A673 (cell line): ENCODE data around the gene RAC2. TPM values are rescaled to one million over a fixed set of nuclear protein-coding genes. Genes with fewer than 3 reads are reported as not detected.

ENCODE experiments used
- BruUV-seq: library from RNA; stranded (reverse); fragments of 400-500 nt; replicated peaks from 2 replicates; lab custom pipeline; 2021; lab: Mats Ljungman, UMichigan
- CTCF ChIA-PET: fragments of 300-600 bp; sonication (Branson Sonifier 250); formaldehyde crosslinking; loops from one replicate; lab custom pipeline; 2022; ENCODE audit warnings: antibody characterized with exemption; lab: Charles Lee
- POLR2A ChIA-PET: fragments of 300-600 bp; sonication (Branson Sonifier 250); formaldehyde crosslinking; loops from one replicate; lab custom pipeline; 2022; ENCODE audit warnings: antibody characterized with exemption; ENCODE audit not compliant: low non-redundant PET; lab: Charles Lee
- DNase-seq: peaks from one replicate; pipeline ENCODE4 v3.0.0-alpha.2; 2015; ENCODE audit warnings: low spot score
- H3K27ac ChIP-seq: fragments of 200-600 bp; sonication (generic); 2 replicates; pipeline ENCODE4 v1.5.1; 2016; ENCODE audit warnings: mixed run types, low read depth, mild to moderate bottlenecking, mixed read lengths, antibody characterized with exemption, low read length; ENCODE audit not compliant: poor library complexity, severe bottlenecking
- H3K27me3 ChIP-seq: fragments of 200-600 bp; sonication (generic); replicated peaks from 2 replicates; pipeline ENCODE4 v1.6.1; 2017; ENCODE audit warnings: mixed run types, low read depth, mild to moderate bottlenecking, mixed read lengths, antibody characterized with exemption, low read length; ENCODE audit not compliant: insufficient read depth, poor library complexity
- H3K36me3 ChIP-seq: fragments of 200-600 bp; sonication (generic); 2 replicates; pipeline ENCODE4 v1.6.1; 2016; ENCODE audit warnings: mixed run types, mild to moderate bottlenecking, mixed read lengths, antibody characterized with exemption, low read length; ENCODE audit not compliant: insufficient read depth, poor library complexity, severe bottlenecking
- H3K4me1 ChIP-seq: fragments of 200-600 bp; sonication (generic); 2 replicates; pipeline ENCODE4 v1.6.1; 2017; ENCODE audit warnings: mixed run types, mild to moderate bottlenecking, mixed read lengths, antibody characterized with exemption, low read length; ENCODE audit not compliant: insufficient read depth, poor library complexity, severe bottlenecking
- H3K4me3 ChIP-seq: fragments of 200-600 bp; sonication (generic); 2 replicates; pipeline ENCODE4 v1.5.1; 2016; ENCODE audit warnings: low read depth, mixed run types, mild to moderate bottlenecking, mixed read lengths, low read length; ENCODE audit not compliant: poor library complexity, severe bottlenecking
- H3K9me3 ChIP-seq: fragments of 200-600 bp; sonication (generic); 2 replicates; pipeline ENCODE4 v1.6.1; 2016; ENCODE audit warnings: mixed run types, low read depth, mild to moderate bottlenecking, mixed read lengths, antibody characterized with exemption, low read length; ENCODE audit not compliant: poor library complexity, severe bottlenecking
- CTCF ChIP-seq: fragments of 300-800, 200-600 bp; sonication (generic); conservative IDR thresholded peaks from 2 replicates; pipeline ENCODE4 v1.5.1; 2017; ENCODE audit warnings: low read depth, mild to moderate bottlenecking, antibody characterized with exemption, low read length, moderate library complexity, mixed read lengths
- EZH2 ChIP-seq: fragments of 200-600 bp; sonication (generic); IDR thresholded peaks from 2 replicates; pipeline ENCODE4 v1.6.1; 2017; ENCODE audit warnings: borderline replicate concordance, low read depth, mild to moderate bottlenecking, mixed read lengths, antibody characterized with exemption, low read length; ENCODE audit not compliant: poor library complexity, severe bottlenecking
- intact Hi-C: fragments of 100-400 bp; cut with micrococcal nuclease; formaldehyde crosslinking; loops from one replicate; pipeline ENCODE4 v1.10.0; 2022; ENCODE audit not compliant: unreplicated experiment
- total RNA-seq: library from RNA; stranded (reverse); gene quantifications from 2 replicates; pipeline ENCODE4 v1.2.3, GENCODE V29; 2021

The RAC2 gene
- total RNA-seq, 1 experiment from 2014 or later = 4.0 TPM

GRCh38 chr22:37183432-37184379 lies 60.4 kb downstream of the RAC2 start:
- Histone ChIP-seq H3K36me3 (no peaks in the 10 kb centered on the region), H3K4me1 (peaks cover 23% of the 10 kb centered on the region), H3K4me3 (no peak overlapping the region), H3K27ac (no peak overlapping the region), H3K9me3 (no peaks in the 10 kb centered on the region), H3K27me3 (no peaks in the 10 kb centered on the region)
- ChIA-PET POLR2A (no interaction called here), CTCF (no interaction called here)
- BruUV-seq = no TSS peak
- DNase-seq = no peak
- no peak for TF ChIP-seq CTCF
- TF ChIP-seq EZH2 = no peak
- intact Hi-C loops = no loop called here

GRCh38 chr22:37182949-37183245 lies 61.2 kb downstream of the RAC2 start:
- intact Hi-C loops = no loop called here
- Histone ChIP-seq H3K4me1 (peaks cover 15% of the 10 kb centered on the region), H3K9me3 (no peaks in the 10 kb centered on the region), H3K4me3 (no peak overlapping the region), H3K27ac (no peak overlapping the region), H3K36me3 (no peaks in the 10 kb centered on the region), H3K27me3 (no peaks in the 10 kb centered on the region)
- TF ChIP-seq EZH2 = no peak
- no peak for TF ChIP-seq CTCF
- POLR2A ChIA-PET = no interaction called here
- BruUV-seq = no TSS peak
- CTCF ChIA-PET = no interaction called here
- DNase-seq = no peak

- intact Hi-C loops = no loop called here
- ChIA-PET CTCF (no interaction called here), POLR2A (no interaction called here)
- Histone ChIP-seq H3K4me3 (no peak overlapping the region), H3K27ac (no peak overlapping the region), H3K4me1 (peaks cover 9% of the 10 kb centered on the region), H3K27me3 (no peaks in the 10 kb centered on the region), H3K9me3 (no peaks in the 10 kb centered on the region), H3K36me3 (no peaks in the 10 kb centered on the region)
- no peak for TF ChIP-seq CTCF
- no peak for TF ChIP-seq EZH2
- BruUV-seq = no TSS peak
- no peak for DNase-seq
Measured at GRCh38 chr22:37182101-37182948, 61.7 kb downstream of the RAC2 start.
